GM21825 (cell line): ENCODE data around the gene R3HDML.

Experiments
- ATAC-seq: cut with Tn5 transposase; IDR thresholded peaks from one replicate; pipeline ENCODE4 v1.9.1; 2021; ENCODE audit warnings: mild to moderate bottlenecking, moderate library complexity; ENCODE audit not compliant: unreplicated experiment

Gene R3HDML

DNA sequence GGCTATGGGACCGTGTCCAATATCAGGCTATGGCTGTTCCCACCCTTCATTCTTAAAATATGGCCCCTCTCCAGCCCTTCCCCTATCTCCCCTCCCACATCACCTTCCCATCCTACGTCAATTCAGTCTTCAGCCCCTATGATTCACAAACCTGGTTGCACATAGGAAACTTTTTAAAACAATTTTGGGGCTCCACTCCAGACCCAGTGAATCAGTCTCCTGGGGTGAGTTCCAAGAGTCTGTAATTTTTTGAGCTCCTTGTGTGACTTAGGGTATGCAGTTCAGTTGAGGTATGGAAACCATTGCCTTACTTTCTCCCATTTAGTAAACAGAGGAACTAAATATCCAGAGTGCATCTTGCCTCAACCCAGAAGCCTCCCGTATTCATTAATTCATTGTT lies 24.2 kb downstream of the R3HDML start:
- ATAC-seq = no peak

DNA sequence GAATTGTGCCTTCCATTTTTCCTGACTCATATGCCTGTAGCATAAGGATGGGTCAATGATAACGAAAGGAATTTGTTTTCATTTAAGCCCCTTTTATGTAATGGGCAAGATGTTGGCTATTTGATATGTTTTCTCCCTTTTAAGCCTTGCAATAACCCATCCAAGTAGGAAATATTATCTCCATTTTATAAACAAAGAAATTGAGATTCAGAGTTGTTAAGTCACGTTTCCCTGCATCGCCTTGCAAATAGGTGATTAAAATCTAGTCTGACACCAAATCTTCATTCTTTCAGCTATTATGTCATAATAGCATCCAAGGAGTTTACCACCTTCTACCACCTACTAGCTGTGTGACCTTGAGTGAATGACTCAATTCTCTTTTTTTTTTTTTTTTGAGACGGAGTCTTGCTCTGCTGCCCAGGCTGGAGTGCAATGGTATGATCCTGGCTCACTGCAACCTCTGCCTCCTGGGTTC lies 25.7 kb downstream of the R3HDML start:
- ATAC-seq = no peak

DNA sequence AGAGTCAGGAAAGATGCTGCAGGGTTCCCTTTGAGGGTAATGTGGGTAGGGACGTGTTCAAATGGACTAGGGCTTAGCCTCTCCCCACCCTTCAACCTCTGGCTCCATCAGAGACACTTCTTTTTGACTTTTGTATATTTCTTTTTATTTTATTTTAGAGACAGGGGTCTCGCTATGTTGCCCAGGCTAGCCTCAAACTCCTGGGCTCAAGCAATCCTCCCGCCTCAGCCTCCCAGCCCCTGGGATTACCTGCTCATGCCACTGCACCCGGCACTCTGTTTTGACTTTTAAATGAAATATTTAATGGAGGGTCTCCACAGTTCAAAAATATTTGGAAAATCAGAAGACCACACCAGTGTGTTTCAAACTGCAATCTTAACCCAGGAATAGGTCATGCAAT lies 27.2 kb downstream of the R3HDML start:
- ATAC-seq = no peak

DNA sequence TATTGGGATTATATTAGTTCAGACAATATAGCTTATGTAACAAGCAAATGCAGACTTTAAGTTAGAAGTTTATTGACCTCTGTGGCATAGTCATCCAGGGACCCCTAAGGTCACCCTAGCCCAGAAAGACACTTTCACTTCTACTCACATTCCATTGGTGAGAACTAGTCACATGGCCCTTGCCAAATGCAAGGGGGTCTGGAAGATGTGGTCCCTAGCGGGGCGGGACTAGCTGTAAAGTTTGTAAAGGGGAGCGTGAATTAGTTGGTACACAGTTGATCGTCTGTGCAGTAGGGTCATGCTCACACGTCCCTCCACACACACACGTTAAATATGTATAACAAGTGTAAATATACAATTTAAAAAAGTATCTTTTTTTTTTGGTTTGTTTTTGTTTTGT lies 27.9 kb downstream of the R3HDML start:
- no peak for ATAC-seq

DNA sequence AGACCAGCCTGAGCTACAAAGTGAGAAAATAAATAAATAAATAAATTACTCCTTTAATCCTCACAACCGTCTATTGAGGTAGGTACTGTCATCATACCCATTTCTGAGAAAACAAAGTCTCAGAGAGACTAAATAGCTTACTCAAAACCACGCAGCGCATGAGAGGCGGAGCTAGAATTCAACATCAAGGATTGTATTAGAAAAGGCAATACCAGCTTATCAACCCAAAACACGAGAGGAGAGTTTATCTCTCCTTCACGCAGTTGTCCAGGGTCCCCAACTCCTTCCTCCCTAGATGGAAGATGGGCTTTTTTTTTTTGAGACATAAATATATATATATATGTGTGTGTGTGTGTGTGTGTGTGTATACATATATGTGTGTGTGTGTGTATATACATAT lies 30.9 kb downstream of the R3HDML start:
- no peak for ATAC-seq

DNA sequence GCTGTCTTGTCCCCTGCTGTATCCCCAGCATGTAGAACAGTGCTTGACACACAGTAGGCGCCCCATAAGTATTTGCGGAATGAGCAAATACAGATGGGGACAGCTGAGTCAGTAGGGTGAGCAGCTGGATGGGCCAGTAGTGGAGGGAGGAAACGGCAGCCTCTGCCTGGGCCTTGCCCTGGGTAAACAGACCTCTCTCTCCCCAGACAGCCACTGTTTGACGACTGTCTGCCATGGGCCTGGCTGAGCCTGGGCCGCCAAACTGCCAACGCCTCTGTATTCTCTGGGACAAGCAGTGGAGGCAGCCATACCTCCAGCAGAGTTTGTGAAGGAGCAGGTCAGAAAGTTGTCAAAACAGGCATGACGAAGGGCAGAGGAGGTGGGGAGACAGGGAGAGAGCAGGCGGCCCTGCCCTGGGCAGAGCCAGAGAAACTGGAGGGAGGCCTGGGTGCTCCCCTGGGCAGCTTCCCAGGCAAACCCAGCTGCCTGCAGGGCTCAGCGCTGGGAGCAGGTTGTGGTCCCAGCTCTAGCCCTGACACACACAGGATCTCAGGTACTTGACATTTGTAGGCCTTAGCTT lies 33.9 kb downstream of the R3HDML start:
- no peak for ATAC-seq

DNA sequence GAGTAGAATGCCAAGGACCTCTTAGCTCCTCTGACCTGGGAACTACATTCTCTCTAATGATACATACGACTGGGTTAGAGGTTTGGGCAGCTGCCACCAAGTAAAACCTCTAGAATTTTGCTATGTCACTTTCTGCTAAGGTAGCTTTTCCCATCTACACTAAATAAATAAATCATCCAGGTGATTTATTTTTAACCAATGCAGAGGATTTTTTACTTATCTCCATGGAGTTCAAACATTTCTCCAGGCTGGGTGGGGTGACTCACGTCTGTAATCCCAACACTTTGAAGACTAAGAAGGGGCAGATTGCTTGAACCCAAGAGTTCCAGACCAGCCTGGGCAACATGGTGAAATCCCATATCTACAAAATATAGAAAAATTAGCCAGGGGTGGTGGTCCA lies 45.8 kb downstream of the R3HDML start:
- ATAC-seq = no peak

DNA sequence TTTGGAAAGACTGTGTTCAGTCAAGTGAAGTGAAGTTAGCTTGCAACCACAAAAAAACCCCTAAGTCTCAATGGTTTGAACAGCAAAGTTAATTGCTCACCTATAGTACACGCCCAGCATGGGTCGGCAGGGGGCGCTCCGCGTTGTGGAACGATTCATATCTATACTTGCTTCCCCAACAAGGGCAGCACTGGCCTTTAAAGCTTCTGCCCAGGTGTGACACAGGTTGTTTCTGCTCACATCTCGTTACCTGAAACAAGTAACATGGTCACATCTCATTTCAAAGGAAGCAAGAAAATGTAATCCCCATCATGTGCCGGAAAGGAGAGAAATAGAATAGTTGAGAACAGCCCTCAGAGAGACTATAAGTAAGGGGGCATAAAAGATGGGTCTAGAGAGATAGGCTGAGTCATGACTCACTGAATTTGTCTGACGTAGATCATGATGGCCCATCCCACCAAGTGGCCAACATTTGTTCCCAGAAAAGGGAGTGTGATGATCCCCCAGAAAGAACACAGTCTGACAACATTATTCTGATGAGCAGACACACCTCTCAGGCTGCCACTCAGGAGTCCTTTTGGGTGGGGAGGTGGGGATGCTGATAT lies 47.7 kb downstream of the R3HDML start:
- ATAC-seq = no peak

DNA sequence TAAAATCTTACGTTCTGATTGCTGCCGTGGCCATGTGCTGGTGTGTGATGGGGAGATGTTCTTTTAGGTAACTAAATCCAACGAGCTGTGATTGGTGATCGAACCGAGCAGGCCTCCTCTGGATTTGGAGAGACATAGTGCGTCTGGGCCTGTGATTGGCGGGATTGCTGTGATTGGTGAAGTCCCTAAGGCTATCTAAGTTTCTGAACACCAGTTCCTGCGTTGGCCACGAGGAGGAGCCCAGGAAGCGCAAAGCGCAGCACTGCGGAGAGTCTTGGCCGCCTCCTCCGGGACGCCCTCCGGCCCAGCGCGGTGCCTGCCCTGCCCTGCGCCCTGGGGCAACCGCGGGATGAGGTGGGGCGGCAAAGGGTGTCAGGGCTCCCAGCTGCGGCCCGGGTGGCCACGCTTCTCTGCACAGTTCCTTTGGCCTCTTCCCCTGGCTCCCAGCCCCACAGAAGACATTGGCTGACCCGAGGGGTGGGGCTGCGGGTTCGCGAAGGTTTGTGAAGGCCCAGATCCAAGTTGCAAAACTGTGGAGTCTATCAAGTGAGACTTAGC lies 51.7 kb downstream of the R3HDML start:
- ATAC-seq = peak; percentile 58

DNA sequence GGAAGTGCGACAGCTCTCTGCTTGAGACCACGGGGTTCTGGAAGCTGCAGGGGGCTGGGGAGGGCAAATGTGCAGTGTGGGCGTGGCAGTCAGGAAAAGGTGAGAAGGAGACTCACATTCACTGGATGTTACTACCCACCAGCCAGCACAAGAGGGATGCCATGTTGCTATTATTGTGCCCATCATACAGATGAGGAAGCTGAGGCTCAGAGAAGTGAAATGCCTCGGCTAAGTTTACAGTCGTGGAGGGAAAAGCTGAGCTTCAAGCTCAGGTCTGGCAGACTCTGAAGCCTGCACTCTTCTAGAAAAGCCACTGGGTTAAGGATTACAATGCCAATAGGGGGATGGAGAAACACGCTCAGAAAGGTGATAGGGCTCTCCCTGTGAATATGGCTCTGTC lies 53.0 kb downstream of the R3HDML start:
- ATAC-seq = no peak

DNA sequence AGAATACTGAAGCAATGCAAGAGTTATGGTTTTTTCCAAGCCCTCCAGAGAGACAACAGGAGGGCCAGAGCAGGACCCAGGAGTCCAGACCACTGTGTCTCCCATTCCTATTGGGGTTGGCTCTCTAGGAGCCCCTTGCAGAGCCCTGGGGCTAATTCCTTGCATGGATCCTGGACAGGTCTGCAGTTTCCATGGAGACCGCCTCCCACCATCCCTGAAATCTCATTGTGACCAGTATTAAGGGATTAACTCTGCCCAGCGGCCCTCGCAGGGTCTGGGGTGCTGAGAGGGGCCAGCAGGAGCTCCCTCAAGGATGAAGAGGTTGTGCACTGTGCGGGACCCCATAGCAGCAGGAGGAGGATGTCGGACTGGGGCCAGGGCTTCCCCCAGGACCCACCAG lies 53.4 kb downstream of the R3HDML start:
- no peak for ATAC-seq

DNA sequence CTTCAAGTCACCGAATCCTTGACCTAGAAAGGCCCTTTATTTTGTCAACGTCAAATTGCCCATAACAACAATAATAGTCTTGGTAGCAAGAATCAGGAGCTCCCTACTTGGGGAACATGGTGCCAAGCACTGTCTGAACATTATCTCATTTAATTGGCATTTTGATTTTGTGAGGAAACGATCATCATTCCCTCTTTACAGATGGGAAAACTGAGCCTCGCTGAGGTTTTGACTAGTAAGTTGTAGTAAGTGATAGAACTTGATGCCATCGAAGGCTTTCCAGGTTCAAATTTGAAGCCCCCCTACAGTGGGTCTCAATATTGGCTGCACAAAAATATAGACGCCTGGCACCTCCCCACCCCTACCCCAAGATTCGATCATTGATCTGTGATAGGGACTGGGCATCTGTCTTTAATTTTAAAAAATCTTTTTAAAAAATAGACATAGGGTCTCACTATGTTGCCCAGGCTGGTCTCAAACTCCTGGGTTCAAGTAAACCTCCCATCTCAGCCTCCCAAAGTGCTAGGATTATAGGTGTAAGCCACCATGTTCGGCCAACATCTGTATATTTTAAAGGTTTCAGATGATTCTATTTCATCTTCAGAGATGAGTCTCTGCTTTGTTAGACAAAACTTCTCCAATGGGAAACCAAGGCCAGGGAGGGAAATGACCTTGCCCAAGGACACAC lies 55.4 kb downstream of the R3HDML start:
- no peak for ATAC-seq

DNA sequence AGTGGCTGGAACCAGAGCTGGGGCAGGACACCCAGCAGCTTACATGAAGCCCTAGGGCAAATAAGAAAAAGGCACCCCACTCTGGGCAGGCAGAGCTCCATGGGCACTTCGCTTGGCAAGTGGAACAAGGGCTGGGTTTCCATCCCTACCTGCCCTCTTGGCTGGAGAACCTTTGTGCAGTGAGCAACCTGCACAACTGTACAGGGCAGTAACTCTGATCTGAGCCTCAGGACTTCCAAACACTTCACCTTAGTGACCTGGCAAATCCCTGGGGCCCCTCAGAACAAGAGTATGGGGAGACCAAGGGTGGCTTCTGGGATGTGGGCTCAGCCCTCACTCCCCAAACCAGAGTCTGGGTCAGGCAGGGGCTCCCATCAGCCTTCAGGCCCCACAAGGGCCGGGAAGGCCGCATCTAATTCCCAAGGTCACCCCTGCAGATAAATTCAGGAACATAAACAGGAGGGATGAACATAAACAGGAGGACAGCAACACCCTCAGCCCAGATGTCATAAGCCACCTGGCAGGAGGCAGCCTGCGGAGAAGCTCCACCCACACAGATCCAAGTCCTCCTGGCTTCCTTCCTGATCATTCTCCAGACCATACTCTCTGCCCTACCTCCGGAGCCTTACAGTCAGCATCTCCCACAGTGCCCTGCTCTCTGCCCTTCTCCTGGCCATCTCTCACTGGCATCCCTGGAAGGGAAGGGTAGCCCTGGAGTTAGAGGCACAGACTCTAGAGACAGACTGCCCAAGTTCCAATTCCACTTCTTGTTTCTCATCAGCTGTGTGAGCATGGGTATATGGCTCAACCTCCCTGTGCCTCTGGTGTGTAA lies 56.1 kb downstream of the R3HDML start:
- ATAC-seq = no peak

DNA sequence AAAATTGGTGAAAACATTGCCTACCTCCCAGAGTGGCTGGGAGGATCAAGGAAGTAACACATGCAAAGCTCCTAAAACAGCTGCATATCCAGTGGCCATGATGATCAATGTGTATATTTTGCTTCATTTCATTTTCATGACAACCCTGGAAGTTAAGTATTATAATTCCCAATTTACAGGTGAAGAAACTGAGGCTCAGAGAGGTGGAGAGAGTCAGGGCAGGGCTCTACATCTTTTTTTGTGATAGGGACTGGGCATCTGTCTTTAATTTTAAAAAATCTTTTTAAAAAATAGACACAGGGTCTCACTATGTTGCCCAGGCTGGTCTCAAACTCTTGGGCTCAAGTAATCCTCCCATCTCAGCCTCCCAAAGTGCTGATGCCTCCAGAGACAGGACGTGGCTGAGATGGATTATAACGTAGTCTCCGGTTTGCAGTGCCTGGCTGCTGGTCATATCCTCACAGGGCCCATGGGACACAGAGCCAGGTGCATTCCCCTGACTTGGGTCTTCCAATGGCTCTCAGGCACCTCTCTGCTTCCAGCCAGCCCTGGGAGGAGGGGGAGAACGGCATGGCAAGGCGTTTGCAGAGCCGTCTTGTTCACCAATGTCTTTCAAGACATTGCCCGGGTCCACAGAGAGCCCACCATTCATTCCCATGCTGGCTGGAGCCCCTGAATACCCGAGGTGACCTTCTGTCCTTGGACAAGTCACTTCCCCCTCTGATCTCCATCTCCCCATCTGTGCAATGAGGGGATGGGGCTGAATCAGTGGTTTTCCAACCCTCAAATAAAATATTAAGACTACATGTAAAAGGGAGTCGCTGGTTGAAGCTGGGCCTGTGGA lies 57.0 kb downstream of the R3HDML start:
- ATAC-seq = no peak

DNA sequence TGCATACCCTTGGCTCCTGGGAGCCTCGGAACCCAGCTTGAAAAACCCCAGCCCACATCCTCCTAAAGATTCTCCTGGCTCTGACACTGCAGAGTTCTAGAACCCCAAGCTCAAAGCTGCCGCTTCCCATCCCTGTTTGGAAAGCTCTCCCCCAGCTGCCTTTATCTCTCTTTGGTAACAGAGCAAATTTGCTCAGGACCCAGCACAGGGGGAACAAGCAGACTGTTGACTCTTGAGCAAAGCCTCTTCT lies 57.5 kb downstream of the R3HDML start:
- no peak for ATAC-seq

DNA sequence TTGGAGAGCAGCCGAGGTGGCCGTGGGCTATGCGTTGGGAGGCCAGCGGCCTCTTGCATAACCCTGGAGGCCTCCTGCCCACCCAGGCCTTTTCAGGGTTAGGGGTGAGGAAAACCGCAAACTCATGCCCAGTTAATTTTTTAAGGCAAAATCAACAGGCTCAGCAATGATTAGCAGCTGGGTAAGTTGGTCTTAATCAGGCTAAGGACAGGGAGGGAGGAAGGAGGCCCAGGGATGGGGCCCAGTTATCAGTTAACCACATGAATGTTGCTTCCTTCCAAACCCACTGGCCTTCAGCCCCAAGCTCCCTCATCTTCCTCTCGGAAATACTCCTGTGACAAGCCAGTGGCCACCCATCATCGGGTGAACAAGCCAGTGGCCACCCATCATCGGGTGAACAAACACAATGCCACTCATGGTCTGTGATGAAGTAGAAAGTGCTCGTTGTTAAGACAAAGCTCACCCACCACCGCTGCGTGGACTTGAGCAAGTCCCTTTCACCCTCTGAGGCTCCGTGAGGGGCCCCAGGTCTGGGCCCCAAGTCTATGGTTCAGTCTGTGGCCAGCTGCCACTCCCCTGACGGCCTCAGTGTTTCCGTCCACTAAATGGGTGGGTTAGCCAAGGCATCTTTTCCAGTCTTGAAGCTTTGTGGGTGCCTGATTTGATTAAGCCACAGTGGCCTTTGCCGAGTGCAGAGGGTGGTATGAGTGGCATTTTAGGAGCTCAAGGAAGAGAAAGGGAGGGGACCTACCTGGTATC lies 58.0 kb downstream of the R3HDML start:
- no peak for ATAC-seq

DNA sequence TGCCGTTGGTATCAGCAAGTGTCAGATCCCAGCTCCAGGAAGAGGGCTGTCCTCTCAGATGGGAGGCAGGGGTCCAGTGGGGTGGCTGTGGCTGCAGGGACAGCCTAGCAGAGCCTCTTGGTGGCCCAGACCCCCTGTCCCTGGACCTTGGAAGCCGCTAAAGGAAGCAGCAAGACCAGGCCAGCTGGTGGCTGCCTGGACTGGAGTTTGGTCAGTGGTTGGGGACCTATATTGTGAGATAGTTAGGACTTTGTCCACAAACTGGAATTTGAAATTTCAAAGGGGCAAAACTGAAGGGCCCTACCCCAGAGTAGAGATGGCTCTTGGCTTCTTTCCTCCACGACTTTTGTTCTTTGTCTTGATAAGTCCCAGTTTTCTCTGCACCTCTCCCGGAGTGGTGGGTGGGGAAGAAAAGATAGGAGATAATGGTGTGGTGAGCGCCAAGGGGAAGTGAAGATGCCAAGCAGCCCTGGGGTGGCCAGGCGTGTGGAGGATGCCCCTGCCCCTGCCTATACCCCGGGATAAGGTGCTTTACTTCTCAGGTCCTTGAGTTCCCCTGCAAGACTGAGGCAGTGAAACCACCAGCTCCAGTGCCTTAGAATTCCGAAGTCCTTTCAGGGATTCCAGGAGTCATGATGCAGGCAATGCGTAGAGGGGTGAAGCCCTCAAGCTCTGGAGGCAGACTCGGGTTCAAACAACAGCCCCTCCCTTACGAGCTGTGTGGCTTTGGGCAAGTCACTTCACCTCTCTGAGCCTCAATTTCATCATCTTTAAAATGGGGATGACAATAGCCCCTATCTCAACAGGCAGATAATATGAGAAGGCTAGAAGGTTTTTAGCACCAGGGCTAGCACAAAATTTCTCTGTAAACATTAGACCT lies 58.9 kb downstream of the R3HDML start:
- ATAC-seq = no peak

DNA sequence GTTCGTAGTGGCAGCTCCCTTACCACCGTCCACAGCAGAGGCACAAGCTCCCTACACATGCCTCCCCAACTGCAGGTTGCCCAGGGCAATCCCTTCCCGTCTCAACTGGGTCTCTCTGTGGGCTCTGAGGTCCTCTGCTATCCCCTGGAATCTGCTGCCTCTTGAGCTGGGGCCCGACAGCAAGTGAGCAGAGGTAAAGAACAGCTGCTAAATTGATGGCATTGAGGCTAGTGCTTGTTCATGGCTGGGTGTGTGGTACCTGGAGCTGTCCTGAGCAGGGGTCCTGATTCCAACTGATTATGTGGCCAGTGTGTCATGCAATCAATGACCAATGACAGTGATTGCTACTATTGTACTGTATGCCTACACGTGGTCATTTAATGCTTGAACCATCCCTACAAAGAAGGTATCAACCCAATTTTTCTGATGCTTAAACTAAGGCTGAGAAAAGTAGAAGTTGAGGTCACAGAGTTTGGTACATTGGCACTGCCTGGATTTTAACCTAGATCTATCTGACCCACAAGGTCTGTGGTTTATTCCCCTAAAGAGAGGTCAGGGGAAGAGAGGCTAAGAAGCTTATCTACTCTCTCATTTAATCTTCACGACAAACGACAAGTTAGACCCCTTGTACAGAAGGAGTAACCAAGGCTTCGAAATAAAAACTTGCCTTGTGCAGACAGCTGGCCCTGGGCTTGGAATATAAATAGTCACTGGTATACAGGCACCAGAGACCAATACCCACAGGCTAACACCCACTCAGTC lies 59.7 kb downstream of the R3HDML start:
- ATAC-seq = no peak
